BLaER1 treated with 17β-estradiol and CSF1 and Interleukin-3, amounts not matched to agents 10 nM and 100 nM (cell line): Measurements from ENCODE around the gene ADAMTS19.
"Not testable (repeated sequence)": the region's sequence is repeated elsewhere in the genome, so short reads cannot be mapped to it uniquely, and the experiment has no call there.

ENCODE experiments used
- H3K27ac ChIP-seq, 11 experiments: shearing (Covaris generic); formaldehyde crosslinking; 2 replicates each; pipeline ENCODE4 v1.8.1; 2022
- H3K27me3 ChIP-seq, 11 experiments: shearing (Covaris generic); formaldehyde crosslinking; 2 replicates each; pipeline ENCODE4 v1.8.1; 2022
- H3K36me3 ChIP-seq, 11 experiments: shearing (Covaris generic); formaldehyde crosslinking; 2 replicates each; pipeline ENCODE4 v1.8.1; 2022
- H3K4me1 ChIP-seq, 10 experiments: shearing (Covaris generic); formaldehyde crosslinking; 2 replicates each; pipeline ENCODE4 v1.8.1; 2022
- H3K4me2 ChIP-seq, 11 experiments: shearing (Covaris generic); formaldehyde crosslinking; 2 replicates each; pipeline ENCODE4 v1.8.1; 2022
- H3K4me3 ChIP-seq, 10 experiments: shearing (Covaris generic); formaldehyde crosslinking; 2 replicates each; pipeline ENCODE4 v1.8.1; 2022
- H3K9ac ChIP-seq, 11 experiments: shearing (Covaris generic); formaldehyde crosslinking; 2 replicates each; pipeline ENCODE4 v1.8.1; 2022
- H3K9me3 ChIP-seq, 11 experiments: shearing (Covaris generic); formaldehyde crosslinking; replicated peaks in 1 of 11; 2 replicates each; pipeline ENCODE4 v1.8.1; 2022
- H4K20me1 ChIP-seq, 11 experiments: shearing (Covaris generic); formaldehyde crosslinking; 2 replicates each; pipeline ENCODE4 v1.8.1; 2022
- Cebpa-rat ChIP-seq, 11 experiments: shearing (Covaris generic); IDR thresholded peaks; 2 replicates each; pipeline ENCODE4 v1.8.1; 2022

ADAMTS19 gene

GRCh38 chr5:129563585-129563984, 103.5 kb downstream of the ADAMTS19 start:
- Histone ChIP-seq H3K27ac (no peak overlapping the region), H3K9ac (no peak overlapping the region), H3K4me2 (no peak overlapping the region), H3K4me1 (no peaks in the 10 kb centered on the region), H3K27me3 (no peaks in the 10 kb centered on the region), H3K36me3 (no peaks in the 10 kb centered on the region), H3K9me3 (no peaks in the 10 kb centered on the region), H3K4me3 (no peak overlapping the region), H4K20me1 (no peaks in the 10 kb centered on the region)
- no peak for TF ChIP-seq Cebpa-rat (IDR thresholded peaks at IDR 0.05)

GRCh38 chr5:129569295-129569694, 109.2 kb downstream of the ADAMTS19 start:
- H3K9ac ChIP-seq = no peak overlapping the region
- H3K4me1 ChIP-seq = no peaks in the 10 kb centered on the region
- no peaks in the 10 kb centered on the region for H4K20me1 ChIP-seq
- H3K36me3 ChIP-seq = no peaks in the 10 kb centered on the region
- no peak overlapping the region for H3K4me3 ChIP-seq
- H3K27ac ChIP-seq = no peak overlapping the region
- H3K9me3 ChIP-seq = no peaks in the 10 kb centered on the region
- no peak for TF ChIP-seq Cebpa-rat (IDR thresholded peaks at IDR 0.05)
- H3K27me3 ChIP-seq = no peaks in the 10 kb centered on the region
- no peak overlapping the region for H3K4me2 ChIP-seq

- no peak overlapping the region for H3K27ac ChIP-seq
- no peaks in the 10 kb centered on the region for H3K36me3 ChIP-seq
- no peaks in the 10 kb centered on the region for H4K20me1 ChIP-seq
- TF ChIP-seq Cebpa-rat (IDR thresholded peaks at IDR 0.05) = no peak
- H3K4me2 ChIP-seq = no peak overlapping the region
- no peak overlapping the region for H3K9ac ChIP-seq
- no peaks in the 10 kb centered on the region for H3K4me1 ChIP-seq
- no peak overlapping the region for H3K4me3 ChIP-seq
- H3K9me3 ChIP-seq = no peaks in the 10 kb centered on the region
- H3K27me3 ChIP-seq = no peaks in the 10 kb centered on the region
Observed at GRCh38 chr5:129572060-129572459, 112.0 kb downstream of the ADAMTS19 start.

- H3K4me2 ChIP-seq, H3K27ac ChIP-seq, H3K4me1 ChIP-seq, H3K4me3 ChIP-seq, H3K27me3 ChIP-seq, H3K9me3 ChIP-seq, H4K20me1 ChIP-seq, H3K9ac ChIP-seq, H3K36me3 ChIP-seq: not testable (repeated sequence)
Observed at GRCh38 chr5:129584496-129584895, 124.4 kb downstream of the ADAMTS19 start.

- H3K9me3 ChIP-seq = no peaks in the 10 kb centered on the region
- H3K27me3 ChIP-seq = no peaks in the 10 kb centered on the region
- H3K27ac ChIP-seq = no peak overlapping the region
- H3K4me1 ChIP-seq = no peaks in the 10 kb centered on the region
- H4K20me1 ChIP-seq = no peaks in the 10 kb centered on the region
- TF ChIP-seq Cebpa-rat (IDR thresholded peaks at IDR 0.05) = no peak
- no peak overlapping the region for H3K4me2 ChIP-seq
- H3K36me3 ChIP-seq = no peaks in the 10 kb centered on the region
- no peak overlapping the region for H3K4me3 ChIP-seq
- no peak overlapping the region for H3K9ac ChIP-seq
Observed at GRCh38 chr5:129591508-129592160, 131.5 kb downstream of the ADAMTS19 start.

- Histone ChIP-seq H4K20me1 (no peaks in the 10 kb centered on the region), H3K27me3 (no peaks in the 10 kb centered on the region), H3K9ac (no peak overlapping the region), H3K4me2 (no peak overlapping the region), H3K36me3 (no peaks in the 10 kb centered on the region), H3K27ac (no peak overlapping the region), H3K9me3 (no peaks in the 10 kb centered on the region), H3K4me1 (no peaks in the 10 kb centered on the region), H3K4me3 (no peak overlapping the region)
- no peak for TF ChIP-seq Cebpa-rat (IDR thresholded peaks at IDR 0.05)
Observed at GRCh38 chr5:129593525-129593924, 133.4 kb downstream of the ADAMTS19 start.

GRCh38 chr5:129601576-129601975, 141.5 kb downstream of the ADAMTS19 start:
- Histone ChIP-seq H3K27ac (no peak overlapping the region), H3K36me3 (no peaks in the 10 kb centered on the region), H3K27me3 (no peaks in the 10 kb centered on the region), H3K4me1 (no peaks in the 10 kb centered on the region), H3K4me3 (no peak overlapping the region), H3K9me3 (no peaks in the 10 kb centered on the region), H3K4me2 (no peak overlapping the region), H4K20me1 (no peaks in the 10 kb centered on the region), H3K9ac (no peak overlapping the region)
- no peak for TF ChIP-seq Cebpa-rat (IDR thresholded peaks at IDR 0.05)

GRCh38 chr5:129608350-129608749, 148.3 kb downstream of the ADAMTS19 start:
- Histone ChIP-seq H3K36me3 (no peaks in the 10 kb centered on the region), H3K27me3 (no peaks in the 10 kb centered on the region), H3K4me2 (no peak overlapping the region), H3K27ac (no peak overlapping the region), H3K9me3 (no peaks in the 10 kb centered on the region), H3K4me1 (no peaks in the 10 kb centered on the region), H3K4me3 (no peak overlapping the region), H3K9ac (no peak overlapping the region), H4K20me1 (no peaks in the 10 kb centered on the region)
- TF ChIP-seq Cebpa-rat (IDR thresholded peaks at IDR 0.05) = no peak

- H3K36me3 ChIP-seq = no peaks in the 10 kb centered on the region
Observed at GRCh38 chr5:129609710-129610109, 149.6 kb downstream of the ADAMTS19 start.

GRCh38 chr5:129616517-129616916, 156.4 kb downstream of the ADAMTS19 start:
- Histone ChIP-seq H4K20me1 (no peaks in the 10 kb centered on the region), H3K9me3 (no peaks in the 10 kb centered on the region), H3K9ac (no peak overlapping the region), H3K36me3 (no peaks in the 10 kb centered on the region), H3K4me3 (no peak overlapping the region), H3K4me2 (no peak overlapping the region), H3K27me3 (no peaks in the 10 kb centered on the region), H3K4me1 (no peaks in the 10 kb centered on the region; a peak in 1 of 20 replicates), H3K27ac (no peak overlapping the region)
- no peak for TF ChIP-seq Cebpa-rat (IDR thresholded peaks at IDR 0.05)

More at GRCh38 chr5:129609710-129610109, 149.6 kb downstream of the ADAMTS19 start:
- Histone ChIP-seq H3K27me3 (no peaks in the 10 kb centered on the region), H4K20me1 (no peaks in the 10 kb centered on the region), H3K4me3 (no peak overlapping the region), H3K4me1 (no peaks in the 10 kb centered on the region), H3K4me2 (no peak overlapping the region), H3K9me3 (no peaks in the 10 kb centered on the region), H3K27ac (no peak overlapping the region), H3K9ac (no peak overlapping the region)
- TF ChIP-seq Cebpa-rat (IDR thresholded peaks at IDR 0.05) = no peak
